Thoracic aorta (tissue), 2 donors: ENCODE results near the gene MARCHF9. TPM values are rescaled to one million over a fixed set of nuclear protein-coding genes. Genes with fewer than 3 reads are reported as not detected.
"Not testable (repeated sequence)": the region's sequence is repeated elsewhere in the genome, so short reads cannot be mapped to it uniquely, and the experiment has no call there.

Experiments
- ATAC-seq: fragments of 150-250 bp; one replicate; pipeline ENCODE4 v1.8.0; 2017; ENCODE audit warnings: low read depth; ENCODE audit not compliant: insufficient number of reproducible peaks, low FRiP score
- DNase-seq: peaks from one replicate; pipeline ENCODE4 v3.0.0-alpha.2; 2020; ENCODE audit warnings: low spot score
- H3K27ac ChIP-seq, 2 donors: fragments of 200-600 bp; sonication (generic); 1 replicate in 1 of 2; 2 replicates in 1 of 2; pipeline ENCODE4 v1.5.1; 2016; ENCODE audit warnings: mild to moderate bottlenecking in 2 of 2, moderate library complexity in 2 of 2
- H3K27me3 ChIP-seq: fragments of 200-600 bp; sonication (generic); replicated peaks from 2 replicates; pipeline ENCODE4 v1.6.0; 2016; ENCODE audit warnings: mild to moderate bottlenecking; ENCODE audit not compliant: insufficient read depth
- H3K36me3 ChIP-seq: fragments of 200-600 bp; sonication (generic); one replicate; pipeline ENCODE4 v1.5.1; 2016
- H3K4me1 ChIP-seq, 2 donors: fragments of 200-600 bp; sonication (generic); 1 replicate in 1 of 2; 2 replicates in 1 of 2; pipeline versions ENCODE4 v1.5.1 to v1.6.0; 2016; ENCODE audit warnings: low read depth in 2 of 2, mild to moderate bottlenecking in 1 of 2; ENCODE audit not compliant: control insufficient read depth in 1 of 2
- H3K4me3 ChIP-seq: fragments of 200-600 bp; sonication (generic); 2 replicates; pipeline ENCODE4 v1.5.1; 2016; ENCODE audit warnings: mild to moderate bottlenecking
- H3K9me3 ChIP-seq: fragments of 200-600 bp; sonication (generic); 2 replicates; pipeline ENCODE4 v1.5.1; 2016
- total RNA-seq, 2 donors: library from RNA; depleted of rRNA; stranded (reverse); fragments of >200 nt; gene quantifications; one replicate each; pipeline versions ENCODE4 v1.1.0 to v1.2.3, GENCODE V29; 2016
- TF ChIP-seq, protein P1 (sequence below): fragments of 200-600 bp; sonication (generic); IDR thresholded peaks from one replicate; pipeline ENCODE4 v1.5.1; 2019; ENCODE audit warnings: antibody characterized with exemption

The MARCHF9 gene, protein sequence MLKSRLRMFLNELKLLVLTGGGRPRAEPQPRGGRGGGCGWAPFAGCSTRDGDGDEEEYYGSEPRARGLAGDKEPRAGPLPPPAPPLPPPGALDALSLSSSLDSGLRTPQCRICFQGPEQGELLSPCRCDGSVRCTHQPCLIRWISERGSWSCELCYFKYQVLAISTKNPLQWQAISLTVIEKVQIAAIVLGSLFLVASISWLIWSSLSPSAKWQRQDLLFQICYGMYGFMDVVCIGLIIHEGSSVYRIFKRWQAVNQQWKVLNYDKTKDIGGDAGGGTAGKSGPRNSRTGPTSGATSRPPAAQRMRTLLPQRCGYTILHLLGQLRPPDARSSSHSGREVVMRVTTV
- total RNA-seq, result 10 to 100 TPM in 1 of 2 donors, 1 to 10 TPM in 1; 8.8 to 11.2 TPM

DNA sequence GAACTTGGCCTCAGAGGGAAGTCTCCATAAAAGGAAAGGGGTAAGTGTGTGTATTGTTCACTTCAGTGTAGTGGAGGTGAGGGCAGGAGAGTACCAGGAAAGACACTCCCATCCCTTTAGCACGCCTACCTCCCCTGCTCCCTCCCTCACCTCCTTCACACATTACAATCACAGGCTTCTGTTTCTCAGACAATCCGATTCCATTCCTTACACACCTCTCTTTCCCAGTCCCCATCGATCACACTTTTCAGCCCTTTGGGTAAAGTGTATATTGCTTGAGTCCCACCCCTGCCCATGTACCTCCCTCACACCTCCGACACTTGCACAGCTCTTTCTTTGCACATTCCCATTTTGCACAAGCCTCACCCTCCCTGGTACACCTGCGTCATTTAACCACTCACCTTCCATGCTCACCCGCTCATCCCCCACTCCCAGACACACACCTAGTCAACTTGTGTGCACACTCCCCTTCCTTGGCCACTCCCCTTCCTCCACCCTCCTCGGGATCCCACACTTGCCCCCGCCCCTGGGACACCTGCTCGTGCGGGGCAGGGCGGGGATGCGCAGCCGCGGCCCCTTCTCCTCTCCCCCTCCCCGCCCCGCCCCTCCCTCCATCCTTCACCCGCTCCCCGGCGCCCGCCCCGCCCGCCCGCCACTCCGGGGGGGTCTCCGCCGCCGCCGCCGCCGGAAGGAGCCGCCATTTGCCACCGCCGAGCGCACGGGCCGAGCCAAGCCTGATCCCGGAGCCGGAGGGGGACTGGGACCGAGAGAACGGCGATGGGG, at the start of gene MARCHF9:
Gene MARCHF9 (plus strand): TSS at position 693 of the 783 bp plus-strand sequence. CDS start 426 bp downstream, outside the sequence.
- H3K4me1 ChIP-seq, result peaks cover 25 to 33% of the 10 kb centered on the region in 2 donors
- TF ChIP-seq, protein P1, sequence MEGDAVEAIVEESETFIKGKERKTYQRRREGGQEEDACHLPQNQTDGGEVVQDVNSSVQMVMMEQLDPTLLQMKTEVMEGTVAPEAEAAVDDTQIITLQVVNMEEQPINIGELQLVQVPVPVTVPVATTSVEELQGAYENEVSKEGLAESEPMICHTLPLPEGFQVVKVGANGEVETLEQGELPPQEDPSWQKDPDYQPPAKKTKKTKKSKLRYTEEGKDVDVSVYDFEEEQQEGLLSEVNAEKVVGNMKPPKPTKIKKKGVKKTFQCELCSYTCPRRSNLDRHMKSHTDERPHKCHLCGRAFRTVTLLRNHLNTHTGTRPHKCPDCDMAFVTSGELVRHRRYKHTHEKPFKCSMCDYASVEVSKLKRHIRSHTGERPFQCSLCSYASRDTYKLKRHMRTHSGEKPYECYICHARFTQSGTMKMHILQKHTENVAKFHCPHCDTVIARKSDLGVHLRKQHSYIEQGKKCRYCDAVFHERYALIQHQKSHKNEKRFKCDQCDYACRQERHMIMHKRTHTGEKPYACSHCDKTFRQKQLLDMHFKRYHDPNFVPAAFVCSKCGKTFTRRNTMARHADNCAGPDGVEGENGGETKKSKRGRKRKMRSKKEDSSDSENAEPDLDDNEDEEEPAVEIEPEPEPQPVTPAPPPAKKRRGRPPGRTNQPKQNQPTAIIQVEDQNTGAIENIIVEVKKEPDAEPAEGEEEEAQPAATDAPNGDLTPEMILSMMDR, result no peak
- no peak for ATAC-seq
- H3K4me3 ChIP-seq, result peak within 1 kb of the TSS; percentile 81
- no peaks in the 10 kb centered on the region for H3K27me3 ChIP-seq
- H3K9me3 ChIP-seq, result no peaks in the 10 kb centered on the region
- H3K36me3 ChIP-seq, result peaks cover 14% of the 10 kb centered on the region
- DNase-seq, result no peak
- no peak within 1 kb of the TSS for H3K27ac ChIP-seq

DNA sequence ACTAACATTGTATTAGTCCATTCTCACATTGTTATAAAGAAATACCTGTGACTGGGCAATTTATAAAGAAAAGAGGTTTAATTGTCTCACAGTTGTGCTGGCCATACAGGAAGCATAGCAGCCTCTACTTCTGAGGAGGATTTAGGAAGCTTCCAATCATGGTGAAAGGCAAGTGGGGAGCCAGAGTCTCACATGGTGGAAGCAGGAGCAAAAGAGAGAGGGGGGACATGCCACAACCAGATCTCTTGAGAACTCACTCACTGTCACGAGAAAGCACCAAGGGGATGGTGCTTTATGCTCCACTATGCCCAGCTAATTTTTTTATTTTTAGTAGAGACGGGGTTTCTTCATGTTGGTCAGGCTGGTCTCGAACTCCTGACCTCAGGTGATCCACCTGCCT, 47.7 kb upstream of the MARCHF9 start:
- no peaks in the 10 kb centered on the region for H3K4me1 ChIP-seq
- H3K36me3 ChIP-seq, result peaks cover 12% of the 10 kb centered on the region
- TF ChIP-seq, protein P1, result no peak
- no peak overlapping the region for H3K27ac ChIP-seq
- no peak for DNase-seq
- no peaks in the 10 kb centered on the region for H3K9me3 ChIP-seq
- H3K27me3 ChIP-seq, result no peaks in the 10 kb centered on the region
- ATAC-seq, result no peak
- no peak overlapping the region for H3K4me3 ChIP-seq

DNA sequence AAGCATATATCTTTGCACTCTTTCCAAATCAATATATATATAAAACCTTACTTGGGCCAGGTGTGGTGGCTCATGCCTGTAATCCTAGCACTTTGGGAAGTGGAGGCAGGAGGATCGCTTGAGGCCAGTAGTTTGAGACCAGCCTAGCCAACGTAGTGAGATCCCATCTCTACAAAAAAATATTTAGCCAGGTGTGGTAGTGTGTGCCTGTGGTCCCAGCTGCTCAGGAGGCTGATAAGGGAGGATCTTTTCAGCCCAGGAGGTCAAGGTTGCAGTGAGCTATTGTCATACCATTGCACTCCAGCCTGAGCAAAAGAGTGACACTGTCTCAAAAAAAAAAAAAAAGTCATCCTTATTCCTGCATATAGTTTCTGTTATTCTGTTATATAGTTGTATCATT, 46.6 kb upstream of the MARCHF9 start:
- no peak for ATAC-seq
- H3K9me3 ChIP-seq, result no peaks in the 10 kb centered on the region
- TF ChIP-seq, protein P1, result no peak
- no peak for DNase-seq
- H3K27me3 ChIP-seq, result no peaks in the 10 kb centered on the region
- H3K4me3 ChIP-seq, result no peak overlapping the region
- peaks cover 20% of the 10 kb centered on the region for H3K36me3 ChIP-seq
- no peaks in the 10 kb centered on the region for H3K4me1 ChIP-seq
- no peak overlapping the region for H3K27ac ChIP-seq

DNA sequence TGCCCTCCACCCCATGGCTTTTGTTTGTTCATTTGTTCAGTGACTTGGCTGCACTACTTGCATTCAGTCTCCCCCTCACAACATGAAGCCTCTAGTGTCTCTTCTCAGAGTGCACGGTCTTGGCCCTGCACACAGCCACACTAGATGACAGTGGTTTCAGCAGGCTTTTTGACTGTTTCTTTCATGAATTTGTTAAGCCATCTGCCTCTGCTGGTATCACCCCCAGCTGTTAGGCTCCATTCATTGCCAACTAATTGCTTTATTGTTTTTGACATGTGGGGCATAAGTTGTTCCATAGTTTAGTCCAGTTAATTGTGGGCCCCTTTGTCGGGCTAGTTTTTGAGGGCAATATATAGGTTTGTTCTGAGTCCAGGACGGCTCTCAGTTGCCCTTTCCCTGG, 42.2 kb upstream of the MARCHF9 start:
- H3K4me1 ChIP-seq, result no peaks in the 10 kb centered on the region
- H3K27ac ChIP-seq, result no peak overlapping the region
- H3K27me3 ChIP-seq, result no peaks in the 10 kb centered on the region
- no peak for ATAC-seq
- peaks cover 41% of the 10 kb centered on the region for H3K36me3 ChIP-seq
- no peak overlapping the region for H3K4me3 ChIP-seq
- TF ChIP-seq, protein P1, result no peak
- no peaks in the 10 kb centered on the region for H3K9me3 ChIP-seq
- no peak for DNase-seq

DNA sequence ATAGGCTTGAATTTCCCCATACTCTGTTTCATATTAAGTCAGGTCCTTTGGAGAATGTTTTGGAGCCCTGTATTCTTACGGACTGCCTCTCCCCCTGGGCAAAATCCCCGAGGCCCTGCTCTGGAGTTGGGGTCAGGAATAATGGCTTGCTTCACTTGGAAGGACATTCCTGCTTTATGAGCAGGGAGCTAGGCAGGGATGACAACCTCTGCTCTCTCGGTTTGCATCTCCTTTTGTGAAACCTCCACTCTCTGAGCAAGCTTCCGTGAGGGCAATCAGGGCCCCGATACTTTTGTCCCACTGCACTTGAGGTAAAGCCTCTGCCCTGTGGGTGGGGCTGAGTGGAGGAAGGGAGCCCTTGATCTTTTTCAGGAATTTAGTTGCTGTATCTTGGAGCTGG, 41.7 kb upstream of the MARCHF9 start:
- Histone ChIP-seq H3K4me3 (no peak overlapping the region), H3K27me3 (no peaks in the 10 kb centered on the region), H3K27ac (no peak overlapping the region), H3K9me3 (no peaks in the 10 kb centered on the region), H3K36me3 (peaks cover 44% of the 10 kb centered on the region), H3K4me1 (no peaks in the 10 kb centered on the region)
- TF ChIP-seq, protein P1, result no peak
- no peak for ATAC-seq
- no peak for DNase-seq

DNA sequence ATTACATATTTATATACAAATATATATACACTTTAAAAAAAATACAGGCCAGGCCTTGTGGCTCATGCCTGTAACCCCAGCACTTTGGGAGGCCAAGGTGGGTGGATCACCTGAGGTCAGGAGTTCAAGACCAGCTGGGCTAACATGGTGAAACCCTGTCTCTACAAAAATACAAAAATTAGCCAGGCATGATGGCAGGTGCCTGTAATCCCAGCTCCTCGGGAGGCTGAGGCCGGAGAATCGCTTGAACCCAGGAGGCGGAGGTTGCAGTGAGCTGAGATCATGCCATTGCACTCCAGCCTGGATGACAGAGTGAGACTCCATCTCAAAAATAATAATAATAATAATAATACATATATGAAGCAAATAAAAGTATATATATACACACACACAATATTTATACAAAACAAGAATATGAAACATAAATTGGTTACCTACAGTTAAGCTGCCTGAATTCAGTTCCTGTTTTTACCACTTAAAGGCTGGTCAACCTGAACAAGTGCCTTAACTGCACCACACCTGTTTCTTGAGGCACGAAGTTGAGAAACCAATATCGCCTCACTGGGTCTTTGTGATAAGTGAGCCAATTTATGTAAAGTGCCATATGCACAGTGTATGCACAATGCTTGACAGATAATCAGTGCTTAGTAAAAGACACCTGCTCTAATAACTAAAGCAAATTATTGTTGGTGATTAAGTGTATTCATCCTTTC, 39.7 kb upstream of the MARCHF9 start:
- DNase-seq, H3K27me3 ChIP-seq, H3K27ac ChIP-seq, H3K9me3 ChIP-seq, ATAC-seq, H3K4me1 ChIP-seq, H3K4me3 ChIP-seq: not testable (repeated sequence)
- peaks cover 64% of the 10 kb centered on the region for H3K36me3 ChIP-seq
